K562 (cell line): ENCODE measurements around the gene LCTL. TPM values are rescaled to one million over a fixed set of nuclear protein-coding genes. Genes with fewer than 3 reads are reported as not detected.

ENCODE experiments used
- CBFA2T3 ChIP-seq: fragments of 450-650 bp; IDR thresholded peaks from 2 replicates; pipeline ENCODE4 v1.6.1; 2017
- FOSL1 ChIP-seq: fragments of 200-800 bp; sonication (Bioruptor generic); conservative IDR thresholded peaks from 2 replicates; pipeline ENCODE4 v1.6.1; 2016; ENCODE audit warnings: missing genetic modification characterization, missing compliant biosample characterization
- FOXA1 ChIP-seq: fragments of 450-650 bp; IDR thresholded peaks from 2 replicates; pipeline ENCODE4 v1.6.1; 2016; ENCODE audit warnings: mild to moderate bottlenecking, borderline replicate concordance
- MED1 ChIP-seq: sonication (generic); formaldehyde crosslinking; IDR thresholded peaks from 2 replicates; pipeline ENCODE4 v1.8.1; 2023; ENCODE audit warnings: missing genetic modification reagents, borderline replicate concordance
- NCOA2 ChIP-seq, 2 experiments: fragments of 450-650 bp; IDR thresholded peaks; 2 replicates each; pipeline ENCODE4 v1.6.1; 2018; ENCODE audit warnings: mild to moderate bottlenecking in 2 of 2, moderate library complexity in 1 of 2; ENCODE audit not compliant: partially characterized antibody in 2 of 2
- RNF219 ChIP-seq: fragments of 250-450 bp; sonication (Bioruptor Pico); IDR thresholded peaks from 2 replicates; pipeline ENCODE4 v1.5.0; 2022; ENCODE audit warnings: mild to moderate bottlenecking
- SIN3A ChIP-seq, 2 experiments: fragments of 150-350 bp in 1 of 2; IDR thresholded peaks; 2 replicates each; pipeline ENCODE4 v1.6.1; 2011 to 2016; ENCODE audit warnings: borderline replicate concordance in 2 of 2, low read depth in 2 of 2, low read length in 2 of 2, mild to moderate bottlenecking in 2 of 2, moderate library complexity in 2 of 2; ENCODE audit not compliant: control insufficient read depth in 1 of 2
- SP1 ChIP-seq: sonication (generic); formaldehyde crosslinking; IDR thresholded peaks from 2 replicates; pipeline ENCODE4 v1.8.1; 2022; ENCODE audit warnings: mild to moderate bottlenecking, missing genetic modification reagents
- TFAP4 ChIP-seq: sonication (generic); formaldehyde crosslinking; IDR thresholded peaks from 2 replicates; pipeline ENCODE4 v1.8.0; 2022; ENCODE audit warnings: missing genetic modification reagents, mild to moderate bottlenecking, moderate library complexity, borderline replicate concordance
- USF1 ChIP-seq: sonication (generic); formaldehyde crosslinking; IDR thresholded peaks from 2 replicates; pipeline ENCODE4 v1.9.0; 2022; ENCODE audit warnings: mild to moderate bottlenecking, missing genetic modification reagents
- ZBTB17 ChIP-seq: fragments of 450-650 bp; formaldehyde crosslinking; IDR thresholded peaks from 2 replicates; pipeline ENCODE4 v1.4.0; 2020; ENCODE audit warnings: mild to moderate bottlenecking
- ZNF174 ChIP-seq: fragments of 250-450 bp; sonication (Bioruptor Pico); IDR thresholded peaks from 2 replicates; pipeline ENCODE4 v1.4.0; 2020; ENCODE audit warnings: mild to moderate bottlenecking
- ZNF24 ChIP-seq: fragments of 450-650 bp; IDR thresholded peaks from 2 replicates; pipeline ENCODE4 v1.6.1; 2016
- ZNF408 ChIP-seq: fragments of 250-450 bp; sonication (Bioruptor Pico); IDR thresholded peaks from 2 replicates; pipeline ENCODE4 v1.4.0; 2020; ENCODE audit warnings: low read depth, mild to moderate bottlenecking, moderate library complexity
- ZNF589 ChIP-seq: fragments of 200-800 bp; sonication (Bioruptor generic); IDR thresholded peaks from 2 replicates; pipeline ENCODE4 v1.6.1; 2016; ENCODE audit warnings: low read depth, missing genetic modification characterization, missing compliant biosample characterization
- ZNF77 ChIP-seq: fragments of 250-450 bp; sonication (Bioruptor Pico); IDR thresholded peaks from 2 replicates; pipeline ENCODE4 v1.5.0; 2020
- polyA plus RNA-seq, 8 experiments: library from polyadenylated mRNA; depleted of rRNA in 4 of 8; stranded (reverse) in 5 of 8; unstranded in 3 of 8; fragments of >200 nt; fragmentation: Nextera tagmentation in 2 of 8; fragmentation: Illumina TruSeq in 1 of 8; extraction: Ambion mirVana in 2 of 8; extraction: Trizol in 1 of 8; gene quantifications; 2 replicates each; pipeline versions ENCODE4 v1.2.1 to v1.2.3, GENCODE V29; 2011 to 2014; ENCODE audit warnings: inconsistent platforms in 1 of 8, missing spikeins in 1 of 8
- total RNA-seq, 7 experiments: library from RNA; depleted of rRNA in 6 of 7; stranded (reverse); fragments of >200 nt in 6 of 7; fragmentation: Illumina TruSeq in 2 of 7; extraction: Trizol in 2 of 7; gene quantifications; 2 replicates each; pipeline versions ENCODE4 v1.2.1 to v1.2.3, GENCODE V29; 2011 to 2021; ENCODE audit warnings: low replicate concordance in 1 of 7
- TF ChIP-seq, protein P1 (sequence below): fragments of 250-450 bp; sonication (Bioruptor Pico); IDR thresholded peaks from 2 replicates; pipeline ENCODE4 v1.4.0; 2020
- TF ChIP-seq, protein P2 (sequence below): sonication (generic); formaldehyde crosslinking; IDR thresholded peaks from 2 replicates; pipeline ENCODE4 v1.8.0; 2022; ENCODE audit warnings: mild to moderate bottlenecking, missing genetic modification reagents

LCTL gene
- total and polyA plus RNA-seq, 9 of the 15 experiments (the other 6 are each of a cell fraction or from before 2014, with no cell fraction given), result 0.08 to 0.31 (median 0.17) TPM; not detected in 6

GRCh38 chr15:66592505-66593218 is 26.9 kb upstream of the LCTL start (continued):
- TF ChIP-seq, protein P1, sequence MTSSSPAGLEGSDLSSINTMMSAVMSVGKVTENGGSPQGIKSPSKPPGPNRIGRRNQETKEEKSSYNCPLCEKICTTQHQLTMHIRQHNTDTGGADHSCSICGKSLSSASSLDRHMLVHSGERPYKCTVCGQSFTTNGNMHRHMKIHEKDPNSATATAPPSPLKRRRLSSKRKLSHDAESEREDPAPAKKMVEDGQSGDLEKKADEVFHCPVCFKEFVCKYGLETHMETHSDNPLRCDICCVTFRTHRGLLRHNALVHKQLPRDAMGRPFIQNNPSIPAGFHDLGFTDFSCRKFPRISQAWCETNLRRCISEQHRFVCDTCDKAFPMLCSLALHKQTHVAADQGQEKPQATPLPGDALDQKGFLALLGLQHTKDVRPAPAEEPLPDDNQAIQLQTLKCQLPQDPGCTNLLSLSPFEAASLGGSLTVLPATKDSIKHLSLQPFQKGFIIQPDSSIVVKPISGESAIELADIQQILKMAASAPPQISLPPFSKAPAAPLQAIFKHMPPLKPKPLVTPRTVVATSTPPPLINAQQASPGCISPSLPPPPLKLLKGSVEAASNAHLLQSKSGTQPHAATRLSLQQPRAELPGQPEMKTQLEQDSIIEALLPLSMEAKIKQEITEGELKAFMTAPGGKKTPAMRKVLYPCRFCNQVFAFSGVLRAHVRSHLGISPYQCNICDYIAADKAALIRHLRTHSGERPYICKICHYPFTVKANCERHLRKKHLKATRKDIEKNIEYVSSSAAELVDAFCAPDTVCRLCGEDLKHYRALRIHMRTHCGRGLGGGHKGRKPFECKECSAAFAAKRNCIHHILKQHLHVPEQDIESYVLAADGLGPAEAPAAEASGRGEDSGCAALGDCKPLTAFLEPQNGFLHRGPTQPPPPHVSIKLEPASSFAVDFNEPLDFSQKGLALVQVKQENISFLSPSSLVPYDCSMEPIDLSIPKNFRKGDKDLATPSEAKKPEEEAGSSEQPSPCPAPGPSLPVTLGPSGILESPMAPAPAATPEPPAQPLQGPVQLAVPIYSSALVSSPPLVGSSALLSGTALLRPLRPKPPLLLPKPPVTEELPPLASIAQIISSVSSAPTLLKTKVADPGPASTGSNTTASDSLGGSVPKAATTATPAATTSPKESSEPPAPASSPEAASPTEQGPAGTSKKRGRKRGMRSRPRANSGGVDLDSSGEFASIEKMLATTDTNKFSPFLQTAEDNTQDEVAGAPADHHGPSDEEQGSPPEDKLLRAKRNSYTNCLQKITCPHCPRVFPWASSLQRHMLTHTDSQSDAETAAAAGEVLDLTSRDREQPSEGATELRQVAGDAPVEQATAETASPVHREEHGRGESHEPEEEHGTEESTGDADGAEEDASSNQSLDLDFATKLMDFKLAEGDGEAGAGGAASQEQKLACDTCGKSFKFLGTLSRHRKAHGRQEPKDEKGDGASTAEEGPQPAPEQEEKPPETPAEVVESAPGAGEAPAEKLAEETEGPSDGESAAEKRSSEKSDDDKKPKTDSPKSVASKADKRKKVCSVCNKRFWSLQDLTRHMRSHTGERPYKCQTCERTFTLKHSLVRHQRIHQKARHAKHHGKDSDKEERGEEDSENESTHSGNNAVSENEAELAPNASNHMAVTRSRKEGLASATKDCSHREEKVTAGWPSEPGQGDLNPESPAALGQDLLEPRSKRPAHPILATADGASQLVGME (CRISPR knock-in tag), result no peak
- TF ChIP-seq SP1 (CRISPR knock-in tag) (no peak), RNF219 (CRISPR knock-in tag) (no peak), ZNF589 (CRISPR knock-in tag) (no peak), MED1 (no peak), TFAP4 (CRISPR knock-in tag) (no peak), CBFA2T3 (peak; percentile 77), USF1 (CRISPR knock-in tag) (no peak), FOXA1 (no peak), ZNF77 (CRISPR knock-in tag) (no peak), SIN3A (IDR thresholded peaks at IDR 0.05; ENCODE audit: borderline replicate concordance in 2 of 2, control insufficient read depth in 1 of 2, low read depth in 2 of 2, low read length in 2 of 2) (no peak), ZNF24 (no peak), ZBTB17 (CRISPR knock-in tag) (peak; percentile 74; the same call in 1 of the 2 replicates), FOSL1 (tag) (no peak), ZNF174 (CRISPR knock-in tag) (no peak), ZNF408 (no peak), NCOA2 (IDR thresholded peaks at IDR 0.05; ENCODE audit: partially characterized antibody in 2 of 2) (no peak)
- TF ChIP-seq, protein P2, sequence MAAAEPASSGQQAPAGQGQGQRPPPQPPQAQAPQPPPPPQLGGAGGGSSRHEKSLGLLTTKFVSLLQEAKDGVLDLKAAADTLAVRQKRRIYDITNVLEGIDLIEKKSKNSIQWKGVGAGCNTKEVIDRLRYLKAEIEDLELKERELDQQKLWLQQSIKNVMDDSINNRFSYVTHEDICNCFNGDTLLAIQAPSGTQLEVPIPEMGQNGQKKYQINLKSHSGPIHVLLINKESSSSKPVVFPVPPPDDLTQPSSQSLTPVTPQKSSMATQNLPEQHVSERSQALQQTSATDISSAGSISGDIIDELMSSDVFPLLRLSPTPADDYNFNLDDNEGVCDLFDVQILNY (CRISPR knock-in tag), result no peak
